Lower leg skin (tissue), 4 donors: Measurements from ENCODE around the gene SMARCA2. TPM values are rescaled to one million over a fixed set of nuclear protein-coding genes. Genes with fewer than 3 reads are reported as not detected.

Source experiments
- DNase-seq, 2 donors: peaks; one replicate each; pipeline ENCODE4 v3.0.0-alpha.2; 2019; ENCODE audit warnings: low spot score in 2 of 2
- H3K4me3 ChIP-seq: fragments of 200-600 bp; sonication (generic); 2 replicates; pipeline ENCODE4 v1.5.1; 2017; ENCODE audit warnings: mild to moderate bottlenecking, low read depth; ENCODE audit not compliant: poor library complexity, severe bottlenecking
- POLR2A ChIP-seq, 2 donors: fragments of 450-650 bp; IDR thresholded peaks; one replicate each; pipeline ENCODE4 v1.6.1; 2016 to 2017; ENCODE audit warnings: antibody characterized with exemption in 2 of 2, mild to moderate bottlenecking in 1 of 2, moderate library complexity in 1 of 2
- WGBS, 2 donors: methylation state at CpG; one replicate each; pipeline ENCODE4 v1.1.5; 2018; 5-methylcytosine and 5-hydroxymethylcytosine counted together
- intact Hi-C: fragments of 100-400 bp; cut with DNase I; formaldehyde crosslinking; loops from one replicate; pipeline ENCODE4 v1.15.0; 2023; ENCODE audit warnings: low total_unique reads
- total RNA-seq, 4 donors: library from RNA; depleted of rRNA; stranded (reverse); fragments of >200 nt; gene quantifications; one replicate each; pipeline ENCODE4 v1.1.0, GENCODE V29; 2016
- TF ChIP-seq, protein P1 (sequence below), 3 donors: fragments of 450-650 bp; IDR thresholded peaks; one replicate each; pipeline ENCODE4 v1.5.1; 2016; ENCODE audit warnings: antibody characterized with exemption in 3 of 3, mild to moderate bottlenecking in 3 of 3, moderate library complexity in 2 of 3

Gene SMARCA2
- total RNA-seq, 4 donors from 2014 or later, result 111 to 130 (median 114) TPM

DNA sequence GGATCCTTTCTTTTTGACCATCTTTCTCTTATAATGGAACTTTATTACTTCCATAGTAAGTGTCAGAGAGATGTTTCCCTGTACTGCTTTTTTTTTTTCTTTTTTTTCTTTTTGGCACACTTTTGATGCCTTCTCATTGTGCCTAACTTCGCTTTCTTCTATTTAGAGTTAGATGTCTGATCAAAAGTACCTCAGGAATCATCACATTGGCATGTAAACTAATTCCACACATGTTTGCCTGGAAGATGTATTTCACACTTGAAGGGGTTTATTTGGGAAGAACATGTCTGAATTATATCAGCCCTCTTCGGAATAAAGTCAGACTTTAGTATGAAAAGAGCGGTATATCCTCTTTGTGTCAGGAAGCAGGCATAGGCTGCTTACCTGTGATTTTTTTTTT lies 35.1 kb downstream of the SMARCA2 start:
- no peak for TF ChIP-seq POLR2A (IDR thresholded peaks at IDR 0.05)
- TF ChIP-seq, protein P1, sequence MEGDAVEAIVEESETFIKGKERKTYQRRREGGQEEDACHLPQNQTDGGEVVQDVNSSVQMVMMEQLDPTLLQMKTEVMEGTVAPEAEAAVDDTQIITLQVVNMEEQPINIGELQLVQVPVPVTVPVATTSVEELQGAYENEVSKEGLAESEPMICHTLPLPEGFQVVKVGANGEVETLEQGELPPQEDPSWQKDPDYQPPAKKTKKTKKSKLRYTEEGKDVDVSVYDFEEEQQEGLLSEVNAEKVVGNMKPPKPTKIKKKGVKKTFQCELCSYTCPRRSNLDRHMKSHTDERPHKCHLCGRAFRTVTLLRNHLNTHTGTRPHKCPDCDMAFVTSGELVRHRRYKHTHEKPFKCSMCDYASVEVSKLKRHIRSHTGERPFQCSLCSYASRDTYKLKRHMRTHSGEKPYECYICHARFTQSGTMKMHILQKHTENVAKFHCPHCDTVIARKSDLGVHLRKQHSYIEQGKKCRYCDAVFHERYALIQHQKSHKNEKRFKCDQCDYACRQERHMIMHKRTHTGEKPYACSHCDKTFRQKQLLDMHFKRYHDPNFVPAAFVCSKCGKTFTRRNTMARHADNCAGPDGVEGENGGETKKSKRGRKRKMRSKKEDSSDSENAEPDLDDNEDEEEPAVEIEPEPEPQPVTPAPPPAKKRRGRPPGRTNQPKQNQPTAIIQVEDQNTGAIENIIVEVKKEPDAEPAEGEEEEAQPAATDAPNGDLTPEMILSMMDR (IDR thresholded peaks at IDR 0.05), result no peak
- intact Hi-C loops, result no loop called here
- 79 to 92% methylated on average over 3 of the region's 3 CpGs for WGBS, 2 donors
- DNase-seq, result no peak
- no peak overlapping the region for H3K4me3 ChIP-seq

DNA sequence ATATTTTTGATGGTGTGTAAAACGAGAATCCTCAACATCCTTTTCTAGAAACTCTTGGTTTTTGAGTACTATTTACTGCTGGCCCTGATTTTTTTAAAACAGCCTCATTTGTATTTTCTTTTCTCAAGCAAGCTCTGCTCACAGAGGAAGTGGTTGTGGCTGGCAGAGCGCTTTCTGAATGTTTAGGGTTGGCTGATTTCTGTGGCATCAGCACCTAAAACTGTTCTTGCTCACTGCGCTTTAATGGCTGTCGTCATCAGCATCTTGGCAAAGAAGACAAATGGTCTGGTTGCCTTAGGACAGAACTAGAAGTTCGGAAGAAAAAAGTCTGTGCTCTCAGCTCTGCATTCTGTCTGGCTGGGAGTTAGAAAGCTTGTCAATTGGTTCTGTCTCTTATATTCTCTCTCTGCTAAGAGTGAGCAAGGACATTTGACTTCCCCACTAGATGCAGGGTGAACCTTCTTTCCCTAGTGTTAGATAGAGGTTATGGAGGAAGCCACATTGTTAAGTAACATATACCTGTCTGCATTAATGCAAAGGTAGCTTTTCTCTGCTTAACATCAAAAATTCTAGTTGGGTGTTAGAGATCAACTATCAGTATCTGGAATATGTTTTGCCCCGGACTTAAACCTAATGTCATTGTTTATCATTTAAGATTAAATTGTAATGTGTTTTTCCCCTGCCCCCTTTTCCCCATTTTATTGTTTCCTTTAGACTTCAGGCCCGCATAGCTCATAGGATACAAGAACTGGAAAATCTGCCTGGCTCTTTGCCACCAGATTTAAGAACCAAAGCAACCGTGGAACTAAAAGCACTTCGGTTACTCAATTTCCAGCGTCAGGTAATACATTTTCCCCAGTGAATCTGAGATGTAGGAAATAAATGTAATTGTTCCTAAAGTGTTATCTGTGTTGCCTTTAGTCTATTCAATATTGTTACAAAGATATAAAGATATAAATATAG lies 39.0 kb downstream of the SMARCA2 start:
- peak in 1 of 2 donors; percentile 22 for DNase-seq
- H3K4me3 ChIP-seq, result no peak overlapping the region
- 67 to 68% methylated on average over 10 of the region's 10 CpGs for WGBS, 2 donors
- intact Hi-C loops, result no loop called here
- TF ChIP-seq, protein P1 (IDR thresholded peaks at IDR 0.05), result no peak
- no peak for TF ChIP-seq POLR2A (IDR thresholded peaks at IDR 0.05)

DNA sequence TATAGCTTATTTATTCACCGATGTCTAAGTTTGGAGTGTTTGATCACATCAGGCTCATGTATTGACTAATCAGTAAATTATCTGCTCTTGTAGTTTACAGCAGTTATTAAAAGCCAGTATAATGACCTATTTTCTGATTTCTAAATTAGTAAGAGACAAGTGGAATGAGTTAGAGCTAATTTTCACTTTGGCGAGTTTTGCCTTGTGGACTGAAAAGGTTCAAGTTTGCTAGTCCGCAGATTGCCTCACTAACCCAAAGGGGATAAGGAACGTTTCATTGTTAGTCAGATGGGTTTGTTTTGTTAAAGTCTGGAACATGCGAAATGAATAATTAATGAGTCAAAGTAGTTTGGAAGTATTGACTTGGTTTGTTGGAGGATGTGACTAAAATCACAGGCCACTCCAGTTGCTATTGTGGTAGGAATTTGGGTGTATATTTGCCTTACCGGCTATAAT lies 40.1 kb downstream of the SMARCA2 start:
- 78 to 80% methylated on average over 6 of the region's 6 CpGs for WGBS, 2 donors
- no peak overlapping the region for H3K4me3 ChIP-seq
- no peak for DNase-seq
- intact Hi-C loops, result no loop called here
- TF ChIP-seq, protein P1 (IDR thresholded peaks at IDR 0.05), result no peak
- TF ChIP-seq POLR2A (IDR thresholded peaks at IDR 0.05), result no peak

DNA sequence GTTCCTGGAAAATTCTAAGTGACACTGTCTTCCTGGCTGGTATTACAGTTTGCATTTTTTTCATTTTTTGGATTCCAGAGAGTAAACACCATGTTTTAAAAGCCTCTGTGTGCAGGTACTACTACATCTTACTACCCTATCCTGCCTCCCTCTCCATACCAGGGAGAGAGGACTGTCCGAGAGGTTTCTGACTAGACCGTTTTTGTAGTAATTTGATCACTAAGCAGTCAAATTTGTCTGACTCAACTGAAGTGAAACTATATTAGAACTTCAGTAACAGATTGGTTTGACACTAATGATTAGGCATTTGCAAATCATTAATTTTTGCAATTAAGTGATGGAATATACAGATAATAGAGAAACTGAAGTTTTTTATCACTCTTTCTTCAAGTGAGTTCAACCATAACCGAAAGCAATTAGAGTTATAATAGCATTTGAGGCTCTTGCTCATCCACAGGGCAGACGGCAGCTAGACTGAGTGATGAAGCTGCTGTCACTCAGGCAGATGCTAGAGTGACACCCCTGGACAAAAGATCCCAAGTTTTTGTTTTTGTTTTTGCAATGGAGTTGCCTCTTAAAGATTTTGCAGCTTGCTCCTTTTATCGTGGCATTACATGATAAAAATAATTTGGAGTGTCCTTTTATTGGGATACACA lies 44.3 kb downstream of the SMARCA2 start:
- no peak for TF ChIP-seq POLR2A (IDR thresholded peaks at IDR 0.05)
- TF ChIP-seq, protein P1 (IDR thresholded peaks at IDR 0.05), result no peak
- H3K4me3 ChIP-seq, result no peak overlapping the region
- WGBS, 2 donors, result 89 to 93% methylated on average over 5 of the region's 5 CpGs
- no peak for DNase-seq
- intact Hi-C loops, result no loop called here

DNA sequence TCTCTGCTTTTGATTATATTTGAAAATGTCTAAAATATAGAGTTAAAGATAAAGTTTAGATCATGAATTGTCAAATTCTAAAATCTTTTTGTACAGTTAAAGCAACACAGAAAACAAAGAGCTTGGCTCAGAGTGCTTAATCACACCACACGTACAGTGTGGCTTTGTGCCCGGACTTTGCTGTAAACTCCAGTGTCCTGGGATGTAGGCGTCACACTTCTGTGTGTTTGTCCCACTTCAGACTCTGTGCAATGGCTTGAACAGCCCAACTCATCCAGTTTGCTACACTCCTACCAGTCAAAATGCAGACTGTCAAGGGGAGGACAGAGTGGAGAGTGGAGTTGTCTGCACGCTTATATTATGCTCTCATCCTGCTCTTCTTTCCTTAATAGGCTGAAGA lies 45.3 kb downstream of the SMARCA2 start:
- DNase-seq, result no peak
- TF ChIP-seq POLR2A (IDR thresholded peaks at IDR 0.05), result no peak
- TF ChIP-seq, protein P1 (IDR thresholded peaks at IDR 0.05), result no peak

More for the DNA sequence above, 45.3 kb downstream of the SMARCA2 start:
- WGBS, 2 donors, result 78 to 84% methylated on average over 4 of the region's 4 CpGs
- H3K4me3 ChIP-seq, result no peak overlapping the region
- intact Hi-C loops, result no loop called here
